ENCODE data around the gene PFKL. TPM values are rescaled to one million over a fixed set of nuclear protein-coding genes. Genes with fewer than 3 reads are reported as not detected.

The PFKL gene
- total RNA-seq, 1 donor from 2014 or later, result 66.6 TPM

DNA sequence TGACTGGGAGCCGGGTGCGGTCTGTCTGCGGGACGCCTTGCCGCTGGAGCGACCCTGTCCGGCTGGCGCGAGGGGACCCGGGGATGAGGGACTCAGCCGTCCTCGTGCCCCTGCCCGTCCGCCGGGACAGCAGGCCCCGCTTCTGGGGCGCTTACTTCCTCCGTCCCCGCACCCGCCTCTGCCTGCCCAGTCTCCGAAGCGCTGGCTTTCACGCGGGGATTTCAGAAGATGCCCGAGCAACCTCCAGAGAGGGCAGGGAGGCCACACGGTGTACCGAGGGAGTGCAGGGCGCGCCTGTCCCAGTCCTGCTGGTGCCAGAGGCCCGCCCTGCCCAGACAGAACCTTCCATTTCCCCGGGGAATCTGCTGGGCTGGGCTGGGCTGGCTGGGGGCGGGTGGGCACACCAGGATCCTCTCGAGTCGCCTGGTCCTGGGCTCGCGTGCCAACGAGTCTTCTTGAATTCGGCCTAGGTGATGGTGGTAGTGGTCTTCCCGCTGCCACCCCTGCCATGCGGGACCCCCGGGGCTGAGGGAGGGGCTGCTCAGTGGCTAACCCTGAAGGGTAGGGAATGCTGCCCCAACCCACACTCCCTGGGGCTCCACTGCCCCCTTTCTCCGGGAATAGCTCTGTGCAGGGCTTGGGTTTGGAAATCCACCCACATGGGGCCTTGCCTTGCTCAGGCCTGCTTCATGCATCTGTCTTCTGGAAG, 51.1 kb downstream of the PFKL start:
- Mint-ChIP-seq H3K9me3 (ENCODE audit: unreplicated experiment) (no peaks in the 10 kb centered on the region), H3K27ac (ENCODE audit: unreplicated experiment) (no peak overlapping the region), H3K4me3 (ENCODE audit: unreplicated experiment) (no peak overlapping the region), H3K4me1 (ENCODE audit: unreplicated experiment) (no peaks in the 10 kb centered on the region), H3K27me3 (ENCODE audit: unreplicated experiment) (peaks cover 8% of the 10 kb centered on the region), H3K36me3 (ENCODE audit: low read depth, unreplicated experiment) (no peaks in the 10 kb centered on the region)
- no peak for DNase-seq (ENCODE audit: low spot score)
- no peak for TF ChIP-seq CTCF (IDR thresholded peaks at IDR 0.05; ENCODE audit: unreplicated experiment)

DNA sequence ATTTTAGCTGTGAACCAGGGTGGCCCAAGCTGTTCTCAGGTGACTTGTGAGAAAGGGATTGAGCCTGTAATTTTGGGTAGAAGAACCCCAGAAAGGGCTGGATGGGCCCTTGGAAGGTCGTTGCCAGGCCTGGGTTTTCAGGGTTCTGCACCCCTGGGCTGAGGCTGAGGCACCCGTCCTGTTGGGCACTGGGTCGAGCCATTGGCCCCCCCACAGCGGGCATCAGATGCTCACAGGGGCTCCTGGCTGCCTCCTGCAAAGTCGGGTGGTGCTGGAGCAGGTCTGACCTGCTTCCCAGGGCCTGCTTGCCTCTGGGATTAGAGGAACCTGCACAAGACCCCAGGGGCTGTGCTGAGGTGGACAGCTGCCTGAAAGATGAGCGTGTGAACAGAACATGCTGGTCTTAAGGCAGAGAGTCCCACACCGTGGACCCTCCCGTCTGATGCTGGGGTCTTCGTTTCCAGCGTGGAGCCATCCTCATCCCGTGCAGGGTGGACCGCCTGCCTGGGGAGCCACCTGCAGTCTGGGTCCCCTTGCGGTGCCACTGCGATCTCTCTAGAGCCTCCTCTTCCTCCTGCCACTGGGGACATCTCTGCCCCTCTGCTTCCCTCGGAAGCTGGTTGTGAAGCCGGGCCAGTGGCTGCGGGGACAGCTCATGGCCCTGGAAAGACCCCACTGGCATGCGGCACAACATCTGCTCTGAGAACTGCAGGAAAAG, 51.8 kb downstream of the PFKL start:
- DNase-seq (ENCODE audit: low spot score), result no peak
- Mint-ChIP-seq H3K4me3 (ENCODE audit: unreplicated experiment) (no peak overlapping the region), H3K27ac (ENCODE audit: unreplicated experiment) (no peak overlapping the region), H3K27me3 (ENCODE audit: unreplicated experiment) (peaks cover 8% of the 10 kb centered on the region), H3K36me3 (ENCODE audit: low read depth, unreplicated experiment) (no peaks in the 10 kb centered on the region), H3K9me3 (ENCODE audit: unreplicated experiment) (no peaks in the 10 kb centered on the region), H3K4me1 (ENCODE audit: unreplicated experiment) (no peaks in the 10 kb centered on the region)
- TF ChIP-seq CTCF (IDR thresholded peaks at IDR 0.05; ENCODE audit: unreplicated experiment), result no peak

GRCh38 chr21:44352253-44352860, 52.5 kb downstream of the PFKL start:
- peaks cover 8% of the 10 kb centered on the region for H3K27me3 Mint-ChIP-seq (ENCODE audit: unreplicated experiment)
- no peak for DNase-seq (ENCODE audit: low spot score)
- no peak overlapping the region for H3K27ac Mint-ChIP-seq (ENCODE audit: unreplicated experiment)
- H3K4me3 Mint-ChIP-seq (ENCODE audit: unreplicated experiment), result no peak overlapping the region
- no peaks in the 10 kb centered on the region for H3K36me3 Mint-ChIP-seq (ENCODE audit: low read depth, unreplicated experiment)
- H3K4me1 Mint-ChIP-seq (ENCODE audit: unreplicated experiment), result no peaks in the 10 kb centered on the region
- H3K9me3 Mint-ChIP-seq (ENCODE audit: unreplicated experiment), result no peaks in the 10 kb centered on the region
- no peak for TF ChIP-seq CTCF (IDR thresholded peaks at IDR 0.05; ENCODE audit: unreplicated experiment)

DNA sequence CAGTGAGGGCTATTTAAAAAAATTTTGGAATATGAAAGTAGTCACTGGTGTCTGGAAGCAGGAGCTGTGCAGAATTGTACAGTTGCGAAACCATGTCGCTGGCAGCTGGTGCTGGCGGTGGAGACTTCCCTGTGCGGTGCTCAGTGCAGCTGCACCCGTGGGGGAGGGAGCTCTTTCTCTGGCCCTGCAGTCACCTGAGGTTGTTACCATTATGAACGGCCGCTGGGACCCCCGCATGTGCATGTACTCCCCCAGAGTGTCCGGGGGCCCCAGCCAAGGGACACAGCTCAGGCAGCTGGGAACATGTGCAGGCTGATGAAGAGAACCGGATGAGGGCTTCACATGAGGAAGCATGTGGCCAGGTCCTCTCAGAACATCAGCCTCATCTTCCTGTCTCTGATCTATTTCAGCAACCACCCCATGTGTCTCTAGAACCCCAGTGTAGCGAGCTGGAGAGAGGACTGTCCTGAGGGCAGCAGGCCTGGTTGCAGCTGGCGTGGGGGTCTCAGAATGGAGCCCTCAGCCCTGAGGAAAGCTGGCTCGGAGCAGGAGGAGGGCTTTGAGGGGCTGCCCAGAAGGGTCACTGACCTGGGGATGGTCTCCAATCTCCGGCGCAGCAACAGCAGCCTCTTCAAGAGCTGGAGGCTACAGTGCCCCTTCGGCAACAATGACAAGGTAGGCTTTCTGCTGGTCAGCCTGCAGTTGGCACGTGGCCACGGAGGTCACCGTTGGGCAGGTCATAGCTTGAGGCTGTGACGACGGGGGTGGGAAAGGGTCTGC, 53.5 kb downstream of the PFKL start, which contains the start of gene TRPM2:
Gene TRPM2, plus strand, starts transcription at position 431 of the 780 bp plus-strand sequence. Its CDS starts 80 bp downstream, at position 511.
- no peak for DNase-seq (ENCODE audit: low spot score)
- H3K36me3 Mint-ChIP-seq (ENCODE audit: low read depth, unreplicated experiment), result no peaks in the 10 kb centered on the region
- H3K4me1 Mint-ChIP-seq (ENCODE audit: unreplicated experiment), result no peaks in the 10 kb centered on the region
- H3K27me3 Mint-ChIP-seq (ENCODE audit: unreplicated experiment), result peaks cover 8% of the 10 kb centered on the region
- H3K27ac Mint-ChIP-seq (ENCODE audit: unreplicated experiment), result no peak within 1 kb of the TSS
- no peak within 1 kb of the TSS for H3K4me3 Mint-ChIP-seq (ENCODE audit: unreplicated experiment)
- no peak for TF ChIP-seq CTCF (IDR thresholded peaks at IDR 0.05; ENCODE audit: unreplicated experiment)
- H3K9me3 Mint-ChIP-seq (ENCODE audit: unreplicated experiment), result no peaks in the 10 kb centered on the region
